Activated naive CD8-positive, alpha-beta T cell treated with anti-CD3 and anti-CD28 coated beads for 36 hours (primary cell): Measurements from ENCODE around the gene TGDS. TPM values are rescaled to one million over a fixed set of nuclear protein-coding genes. Genes with fewer than 3 reads are reported as not detected.
"Not testable (repeated sequence)": the region's sequence is repeated elsewhere in the genome, so short reads cannot be mapped to it uniquely, and the experiment has no call there.

Experiments
- DNase-seq: peaks from one replicate; pipeline ENCODE4 v3.0.0; 2021
- H3K27ac Mint-ChIP-seq: one replicate; pipeline ENCODE4 v1.8.0; 2022; ENCODE audit warnings: mild to moderate bottlenecking, moderate library complexity, mixed read lengths
- H3K27me3 Mint-ChIP-seq: one replicate; pipeline ENCODE4 v1.8.0; 2022; ENCODE audit warnings: mild to moderate bottlenecking, mixed read lengths
- H3K36me3 Mint-ChIP-seq: one replicate; pipeline ENCODE4 v1.8.0; 2021; ENCODE audit warnings: mild to moderate bottlenecking, mixed read lengths
- H3K4me1 Mint-ChIP-seq: one replicate; pipeline ENCODE4 v1.8.0; 2021; ENCODE audit warnings: mixed read lengths
- H3K4me3 Mint-ChIP-seq: one replicate; pipeline ENCODE4 v1.8.0; 2022; ENCODE audit warnings: mild to moderate bottlenecking, moderate library complexity, mixed read lengths
- H3K9me3 Mint-ChIP-seq: one replicate; pipeline ENCODE4 v1.8.0; 2022; ENCODE audit warnings: mixed read lengths
- total RNA-seq, 2 experiments: library from RNA; stranded (reverse); gene quantifications; one replicate each; pipeline ENCODE4 v1.2.3, GENCODE V29; 2021

Gene TGDS
- total RNA-seq, 2 experiments from 2014 or later, result 21.4 to 22.9 TPM

DNA sequence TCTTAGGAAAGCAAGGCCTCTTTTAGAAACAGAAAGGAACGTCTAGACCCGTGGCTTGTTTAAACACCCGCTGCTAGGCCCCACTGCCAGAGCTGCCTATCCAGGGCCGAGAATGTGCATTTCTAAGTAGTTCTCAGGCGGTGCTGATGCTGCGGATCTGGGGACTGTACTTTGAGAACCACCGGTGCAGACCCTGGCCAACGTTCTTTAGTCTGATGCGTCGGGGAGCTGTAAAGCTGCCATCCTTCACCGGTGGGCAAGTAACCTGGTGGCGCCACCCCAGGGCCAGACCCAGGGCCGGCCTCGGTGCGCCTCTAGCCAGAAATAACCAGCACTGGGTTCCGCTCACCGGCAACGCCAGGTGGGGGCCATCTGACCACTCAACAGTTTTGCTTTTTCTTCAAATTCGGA, 47.1 kb downstream of the TGDS start:
- no peak for DNase-seq
- H3K27me3 Mint-ChIP-seq, result peaks cover 6% of the 10 kb centered on the region
- no peaks in the 10 kb centered on the region for H3K9me3 Mint-ChIP-seq
- H3K4me1 Mint-ChIP-seq, result peaks cover 19% of the 10 kb centered on the region
- H3K4me3 Mint-ChIP-seq, result peak overlapping the region; percentile 78
- H3K27ac Mint-ChIP-seq, result peak overlapping the region; percentile 97
- peaks cover 5% of the 10 kb centered on the region for H3K36me3 Mint-ChIP-seq

DNA sequence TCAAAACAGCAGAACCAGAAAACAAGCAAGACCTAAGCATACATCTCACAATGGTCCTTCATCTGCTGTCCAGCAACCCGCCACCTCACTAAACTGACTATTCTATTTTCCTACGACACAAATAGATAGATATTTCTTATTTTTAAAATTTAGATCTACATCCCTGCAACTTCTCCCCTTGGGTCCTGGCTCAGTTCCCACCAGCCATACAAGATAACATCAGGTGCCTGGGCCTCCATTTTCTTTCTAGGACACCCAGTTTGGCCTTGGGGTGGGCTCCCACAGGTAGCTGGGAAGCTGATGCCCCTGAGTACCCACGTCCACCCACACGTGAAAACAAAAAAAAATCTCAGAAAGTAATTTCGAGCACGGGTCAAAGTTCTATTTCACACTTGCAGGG, 47.6 kb downstream of the TGDS start:
- H3K9me3 Mint-ChIP-seq, result no peaks in the 10 kb centered on the region
- H3K36me3 Mint-ChIP-seq, result peaks cover 5% of the 10 kb centered on the region
- peak overlapping the region; percentile 97 for H3K27ac Mint-ChIP-seq
- H3K4me3 Mint-ChIP-seq, result peak overlapping the region; percentile 78
- peaks cover 19% of the 10 kb centered on the region for H3K4me1 Mint-ChIP-seq
- H3K27me3 Mint-ChIP-seq, result peaks cover 6% of the 10 kb centered on the region
- peak; percentile 3 for DNase-seq

DNA sequence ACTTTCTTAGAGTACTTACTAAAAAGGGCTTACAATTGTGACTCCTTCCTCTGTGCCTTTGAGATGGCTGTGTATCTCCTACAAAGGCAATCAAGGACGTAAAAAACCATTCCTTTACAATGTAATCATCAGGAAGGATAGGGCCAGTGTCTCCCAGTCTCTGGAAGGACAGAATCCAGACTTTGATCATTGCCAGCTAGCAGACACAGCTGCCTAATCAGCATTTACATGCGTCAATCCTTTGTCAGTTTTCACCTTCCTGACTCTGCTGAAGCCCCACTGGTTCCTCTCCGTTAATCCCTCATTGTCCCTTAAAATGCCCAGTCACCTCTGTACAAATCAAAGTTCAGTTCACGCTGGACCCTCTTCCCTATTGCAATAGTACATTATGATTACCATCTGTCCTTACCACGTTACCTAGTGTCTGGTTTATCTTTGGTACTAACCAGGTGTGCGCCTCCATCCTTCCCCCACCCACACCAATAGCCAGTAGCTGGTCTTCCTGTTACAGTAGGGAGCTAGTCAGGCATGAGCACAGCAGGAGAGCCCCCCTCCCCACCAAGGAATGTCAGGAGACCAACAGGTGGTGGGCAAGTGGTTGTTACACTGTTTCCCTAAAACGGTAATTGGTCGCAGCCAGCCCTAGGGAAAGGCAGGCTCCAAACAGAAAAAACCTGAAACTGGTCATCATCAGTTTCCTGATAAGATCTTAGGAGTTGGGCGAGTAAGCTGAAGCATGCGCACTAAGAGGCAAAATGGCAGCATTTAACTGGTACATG, 49.7 kb downstream of the TGDS start:
- Mint-ChIP-seq H3K4me3 (no peak overlapping the region), H3K4me1 (peaks cover 19% of the 10 kb centered on the region), H3K36me3 (peaks cover 5% of the 10 kb centered on the region), H3K27me3 (peaks cover 6% of the 10 kb centered on the region), H3K9me3 (no peaks in the 10 kb centered on the region), H3K27ac (no peak overlapping the region)
- DNase-seq, result no peak

DNA sequence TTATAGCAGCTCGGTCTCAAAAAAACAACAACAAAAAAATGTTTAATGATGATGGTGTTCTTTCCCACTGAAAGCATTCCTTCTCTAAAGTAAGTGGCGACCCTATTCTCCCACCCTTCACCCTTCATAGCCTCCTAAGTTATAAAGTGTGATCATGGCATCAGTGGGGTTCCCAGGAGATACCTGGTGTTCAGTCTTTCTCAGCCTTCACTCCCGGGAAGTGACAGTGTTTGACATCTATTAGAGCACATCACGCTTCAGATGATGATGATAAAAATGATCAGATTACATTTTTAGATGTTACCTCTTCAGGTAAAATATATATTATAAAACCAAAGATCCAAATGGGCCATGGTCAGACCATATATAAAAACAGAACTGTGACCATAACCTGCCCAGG, 51.0 kb downstream of the TGDS start:
- peaks cover 6% of the 10 kb centered on the region for H3K27me3 Mint-ChIP-seq
- H3K36me3 Mint-ChIP-seq, result peaks cover 5% of the 10 kb centered on the region
- H3K4me3 Mint-ChIP-seq, result no peak overlapping the region
- no peak overlapping the region for H3K27ac Mint-ChIP-seq
- H3K4me1 Mint-ChIP-seq, result peaks cover 19% of the 10 kb centered on the region
- DNase-seq, result no peak
- H3K9me3 Mint-ChIP-seq, result no peaks in the 10 kb centered on the region

DNA sequence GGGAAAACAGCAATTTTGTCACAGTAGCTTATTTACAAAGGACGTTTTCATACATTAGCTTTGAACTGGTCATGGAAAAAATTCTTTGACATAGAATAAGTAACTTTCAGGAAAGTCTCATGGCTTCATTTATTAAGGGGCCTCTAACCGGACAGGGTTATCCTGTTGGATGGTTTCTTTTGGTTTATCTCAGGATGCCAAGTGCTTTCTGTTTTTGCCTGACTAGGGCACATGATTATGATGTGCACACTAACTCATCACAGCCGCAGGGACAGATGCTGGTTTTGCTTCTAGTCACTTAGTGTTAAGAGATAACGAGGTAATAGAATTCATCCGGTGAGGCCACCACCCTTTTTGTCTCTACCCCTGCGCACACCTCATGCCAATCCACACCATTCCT, 53.0 kb downstream of the TGDS start:
- H3K4me3 Mint-ChIP-seq, result no peak overlapping the region
- DNase-seq, result no peak
- H3K9me3 Mint-ChIP-seq, result no peaks in the 10 kb centered on the region
- H3K36me3 Mint-ChIP-seq, result peaks cover 1% of the 10 kb centered on the region
- peaks cover 5% of the 10 kb centered on the region for H3K4me1 Mint-ChIP-seq
- no peak overlapping the region for H3K27ac Mint-ChIP-seq
- H3K27me3 Mint-ChIP-seq, result no peaks in the 10 kb centered on the region

- H3K9me3 Mint-ChIP-seq, result no peaks in the 10 kb centered on the region
- DNase-seq, result no peak
- no peaks in the 10 kb centered on the region for H3K27me3 Mint-ChIP-seq
- H3K4me1 Mint-ChIP-seq, result peaks cover 15% of the 10 kb centered on the region
- peaks cover 2% of the 10 kb centered on the region for H3K36me3 Mint-ChIP-seq
- H3K27ac Mint-ChIP-seq, result no peak overlapping the region
- H3K4me3 Mint-ChIP-seq, result no peak overlapping the region
Measured at GRCh38 chr13:94537740-94538630, 58.0 kb downstream of the TGDS start.

DNA sequence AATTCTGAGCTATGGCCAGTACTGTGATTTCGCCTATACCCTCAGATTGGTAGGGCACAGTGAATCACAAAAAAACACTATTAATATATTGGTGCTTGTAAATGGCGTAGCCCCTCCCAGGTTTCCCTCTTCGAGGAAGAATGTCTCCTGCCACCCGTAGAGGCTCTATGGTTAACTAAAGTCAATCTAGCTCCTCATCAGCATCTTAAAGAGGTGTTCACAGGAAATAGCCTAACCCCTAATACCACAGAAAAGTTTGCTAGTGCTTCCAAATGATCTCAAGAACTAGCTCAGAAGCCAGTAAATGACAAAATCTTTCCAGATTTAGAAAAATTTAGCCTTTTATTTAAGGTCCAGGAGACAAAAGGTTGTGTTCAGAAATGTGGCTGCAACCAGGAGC, 60.2 kb downstream of the TGDS start:
- no peak for DNase-seq
- Mint-ChIP-seq H3K4me3 (no peak overlapping the region), H3K27me3 (no peaks in the 10 kb centered on the region), H3K36me3 (peaks cover 2% of the 10 kb centered on the region), H3K9me3 (peaks cover 6% of the 10 kb centered on the region), H3K27ac (peak overlapping the region; percentile 11), H3K4me1 (peaks cover 15% of the 10 kb centered on the region)

DNA sequence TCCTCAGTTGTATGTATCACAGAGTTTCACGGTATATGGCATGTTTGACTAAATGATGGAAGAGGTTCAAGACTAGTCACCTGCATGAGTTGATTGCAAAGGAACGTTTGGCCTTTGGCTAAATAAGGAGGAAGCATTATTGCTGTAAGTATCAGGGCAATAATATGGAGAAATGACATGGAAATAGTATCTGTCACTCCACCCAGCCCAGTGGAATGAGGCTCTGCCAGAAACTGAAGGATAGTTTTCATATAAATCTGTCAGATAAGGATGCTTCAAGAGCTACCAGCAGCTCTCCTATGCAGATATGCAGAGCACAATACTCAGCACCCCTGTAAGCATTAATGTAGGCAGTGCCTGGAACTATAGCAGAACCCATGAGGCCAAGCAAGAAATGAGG, 60.7 kb downstream of the TGDS start:
- H3K4me1 Mint-ChIP-seq, result peaks cover 15% of the 10 kb centered on the region

GRCh38 chr13:94534166-94534565, 61.8 kb downstream of the TGDS start:
- no peak overlapping the region for H3K4me3 Mint-ChIP-seq
- DNase-seq, result no peak
- H3K27ac Mint-ChIP-seq, result no peak overlapping the region
- peaks cover 8% of the 10 kb centered on the region for H3K9me3 Mint-ChIP-seq
- H3K36me3 Mint-ChIP-seq, result peaks cover 2% of the 10 kb centered on the region
- peaks cover 15% of the 10 kb centered on the region for H3K4me1 Mint-ChIP-seq
- H3K27me3 Mint-ChIP-seq, result no peaks in the 10 kb centered on the region

More for the DNA sequence above, 60.7 kb downstream of the TGDS start:
- Mint-ChIP-seq H3K4me3 (no peak overlapping the region), H3K27me3 (no peaks in the 10 kb centered on the region), H3K36me3 (peaks cover 2% of the 10 kb centered on the region), H3K9me3 (peaks cover 6% of the 10 kb centered on the region), H3K27ac (no peak overlapping the region)
- DNase-seq, result no peak

GRCh38 chr13:94532278-94532677, 63.7 kb downstream of the TGDS start:
- DNase-seq, H3K27me3 Mint-ChIP-seq, H3K4me3 Mint-ChIP-seq, H3K27ac Mint-ChIP-seq, H3K36me3 Mint-ChIP-seq: not testable (repeated sequence)
- Mint-ChIP-seq H3K4me1 (peaks cover 15% of the 10 kb centered on the region), H3K9me3 (peaks cover 11% of the 10 kb centered on the region)

- H3K27me3 Mint-ChIP-seq, H3K4me1 Mint-ChIP-seq, H3K36me3 Mint-ChIP-seq, H3K27ac Mint-ChIP-seq, DNase-seq, H3K4me3 Mint-ChIP-seq: not testable (repeated sequence)
- peaks cover 11% of the 10 kb centered on the region for H3K9me3 Mint-ChIP-seq
Measured at GRCh38 chr13:94526956-94527355, 69.0 kb downstream of the TGDS start.

DNA sequence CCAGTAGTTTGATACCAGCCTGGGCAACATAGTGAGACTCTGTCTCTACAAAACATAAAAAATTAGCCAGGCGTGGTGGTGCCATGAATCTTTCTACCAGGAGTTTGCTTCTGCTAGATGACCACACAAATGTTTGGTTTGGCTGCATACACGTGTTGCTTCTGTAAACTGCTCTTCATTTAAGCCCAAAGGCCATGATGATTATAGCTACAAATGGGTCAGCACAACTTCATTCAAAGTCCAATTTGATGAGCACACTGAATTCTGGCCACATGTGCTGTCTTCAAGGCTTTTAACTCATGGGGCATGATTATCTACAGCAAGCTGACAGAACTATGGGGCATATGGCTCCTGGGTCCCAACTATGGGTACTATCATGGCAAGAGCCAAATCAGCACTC, 70.2 kb downstream of the TGDS start:
- Mint-ChIP-seq H3K9me3 (peaks cover 5% of the 10 kb centered on the region), H3K36me3 (no peaks in the 10 kb centered on the region), H3K27ac (no peak overlapping the region), H3K27me3 (no peaks in the 10 kb centered on the region), H3K4me3 (no peak overlapping the region), H3K4me1 (no peaks in the 10 kb centered on the region)
- DNase-seq, result no peak

DNA sequence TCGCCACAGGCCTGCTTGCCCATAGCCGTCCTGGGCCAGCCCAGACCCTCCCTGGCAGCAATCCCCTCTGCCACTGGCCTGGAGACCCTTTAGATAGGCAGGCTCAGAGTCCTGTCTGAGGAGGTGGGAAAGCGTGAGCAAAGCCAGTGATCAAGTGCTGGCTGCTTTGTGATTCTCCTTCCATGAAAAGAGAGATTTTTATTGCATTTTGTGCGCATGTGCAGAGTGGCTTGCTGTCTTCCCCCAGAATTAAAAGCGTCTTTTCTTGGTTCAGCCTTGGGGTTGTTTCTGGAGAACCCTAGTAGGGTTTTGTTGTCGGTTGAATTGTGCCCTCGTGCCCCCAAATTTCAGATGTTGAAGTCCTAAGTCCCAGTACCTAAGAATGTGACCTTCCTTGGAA, 71.5 kb downstream of the TGDS start:
- Mint-ChIP-seq H3K36me3 (no peaks in the 10 kb centered on the region), H3K4me1 (no peaks in the 10 kb centered on the region)
- no peak for DNase-seq

More for the DNA sequence above, 71.5 kb downstream of the TGDS start:
- H3K4me3 Mint-ChIP-seq, result no peak overlapping the region
- no peak overlapping the region for H3K27ac Mint-ChIP-seq
- H3K9me3 Mint-ChIP-seq, result peaks cover 5% of the 10 kb centered on the region
- no peaks in the 10 kb centered on the region for H3K27me3 Mint-ChIP-seq
